NCI-H1092 (cell line): ENCODE results near the gene SLC44A3.

Source experiments
- DNase-seq: peaks from one replicate; lab custom pipeline; 2025; lab: John Stamatoyannopoulos, UW

SLC44A3 gene, protein sequence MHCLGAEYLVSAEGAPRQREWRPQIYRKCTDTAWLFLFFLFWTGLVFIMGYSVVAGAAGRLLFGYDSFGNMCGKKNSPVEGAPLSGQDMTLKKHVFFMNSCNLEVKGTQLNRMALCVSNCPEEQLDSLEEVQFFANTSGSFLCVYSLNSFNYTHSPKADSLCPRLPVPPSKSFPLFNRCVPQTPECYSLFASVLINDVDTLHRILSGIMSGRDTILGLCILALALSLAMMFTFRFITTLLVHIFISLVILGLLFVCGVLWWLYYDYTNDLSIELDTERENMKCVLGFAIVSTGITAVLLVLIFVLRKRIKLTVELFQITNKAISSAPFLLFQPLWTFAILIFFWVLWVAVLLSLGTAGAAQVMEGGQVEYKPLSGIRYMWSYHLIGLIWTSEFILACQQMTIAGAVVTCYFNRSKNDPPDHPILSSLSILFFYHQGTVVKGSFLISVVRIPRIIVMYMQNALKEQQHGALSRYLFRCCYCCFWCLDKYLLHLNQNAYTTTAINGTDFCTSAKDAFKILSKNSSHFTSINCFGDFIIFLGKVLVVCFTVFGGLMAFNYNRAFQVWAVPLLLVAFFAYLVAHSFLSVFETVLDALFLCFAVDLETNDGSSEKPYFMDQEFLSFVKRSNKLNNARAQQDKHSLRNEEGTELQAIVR

DNA sequence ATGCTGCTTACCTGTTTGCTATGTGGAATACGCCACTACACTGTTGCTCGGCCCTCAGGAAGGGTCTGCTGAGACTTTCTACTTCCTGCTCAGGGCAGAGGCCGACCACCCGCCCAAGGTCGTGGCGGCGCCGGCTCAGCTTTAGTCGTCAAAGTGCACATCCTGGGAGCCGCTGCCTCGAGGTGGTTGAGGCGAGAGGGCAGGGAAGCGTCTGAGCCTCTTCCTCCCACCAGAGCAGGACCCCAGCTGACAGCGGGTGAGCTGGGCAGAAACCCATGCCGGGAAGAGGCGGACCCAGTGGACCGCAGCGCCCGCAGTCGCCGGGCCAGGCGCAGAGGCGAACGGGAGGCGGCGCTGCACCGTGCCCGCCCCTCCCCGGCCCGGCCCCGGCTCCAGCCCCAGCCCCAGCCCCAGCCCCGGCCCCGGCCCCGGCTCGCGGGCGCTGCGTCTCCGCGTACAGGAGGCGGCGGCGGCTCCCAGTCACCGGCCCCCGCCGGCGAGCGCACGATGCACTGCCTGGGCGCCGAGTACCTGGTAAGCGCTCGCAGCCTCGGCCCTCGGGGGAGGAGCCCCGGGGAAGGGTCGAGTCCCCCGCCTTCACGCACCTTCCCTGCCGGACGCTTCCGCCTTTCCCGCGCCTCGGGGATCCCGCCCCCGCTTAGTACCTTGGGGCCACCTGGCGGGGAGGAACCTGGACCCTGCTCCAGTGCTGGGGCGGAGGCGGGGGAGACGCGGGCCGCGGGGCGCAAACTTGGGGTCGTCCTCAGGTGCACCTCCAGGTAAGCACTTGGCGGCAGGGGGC, at the start of gene SLC44A3:
Gene SLC44A3 (plus strand): TSS at position 413 of the 802 bp plus-strand sequence. CDS start 95 bp downstream, at position 508.
- DNase-seq: no peak

DNA sequence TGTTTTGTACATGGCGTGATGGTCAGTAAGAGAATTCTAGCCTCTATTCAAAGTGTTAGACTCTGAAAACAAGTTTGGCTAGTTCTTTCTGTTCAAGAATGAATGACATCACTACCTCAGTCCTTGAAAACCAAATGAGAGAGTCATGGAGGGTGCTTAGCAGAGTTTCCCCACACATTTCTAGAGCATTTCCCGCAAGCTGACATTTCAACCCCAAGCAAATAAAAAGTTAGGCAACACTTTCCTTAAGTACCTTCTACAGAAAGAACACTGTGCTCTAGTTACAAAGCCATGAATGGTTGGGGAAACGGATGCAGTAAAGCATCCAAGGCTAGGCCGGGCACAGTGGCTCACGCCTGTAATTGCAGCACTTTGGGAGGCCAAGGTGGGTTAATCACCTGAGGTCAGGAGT, 47.9 kb upstream of the SLC44A3 start:
- DNase-seq: no peak

DNA sequence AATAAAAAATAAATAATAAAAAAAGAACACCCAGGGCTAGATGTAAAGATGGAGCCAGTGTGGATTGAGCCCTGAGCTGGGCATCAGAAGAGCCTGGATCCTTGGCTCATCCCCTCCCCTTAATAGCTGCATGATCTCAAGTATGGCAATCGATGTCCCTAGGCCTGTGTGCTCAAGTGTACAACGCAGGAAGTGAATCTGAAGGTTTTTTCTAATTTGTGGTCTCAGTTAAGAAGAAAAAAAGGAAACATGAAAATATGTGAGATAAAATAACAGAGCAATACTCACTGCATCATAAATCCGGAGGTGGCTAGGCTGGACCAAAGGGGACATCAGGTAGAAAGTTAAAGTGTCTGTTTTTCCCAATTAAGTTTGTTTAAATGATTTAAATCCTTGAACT, 47.3 kb upstream of the SLC44A3 start:
- DNase-seq: no peak

DNA sequence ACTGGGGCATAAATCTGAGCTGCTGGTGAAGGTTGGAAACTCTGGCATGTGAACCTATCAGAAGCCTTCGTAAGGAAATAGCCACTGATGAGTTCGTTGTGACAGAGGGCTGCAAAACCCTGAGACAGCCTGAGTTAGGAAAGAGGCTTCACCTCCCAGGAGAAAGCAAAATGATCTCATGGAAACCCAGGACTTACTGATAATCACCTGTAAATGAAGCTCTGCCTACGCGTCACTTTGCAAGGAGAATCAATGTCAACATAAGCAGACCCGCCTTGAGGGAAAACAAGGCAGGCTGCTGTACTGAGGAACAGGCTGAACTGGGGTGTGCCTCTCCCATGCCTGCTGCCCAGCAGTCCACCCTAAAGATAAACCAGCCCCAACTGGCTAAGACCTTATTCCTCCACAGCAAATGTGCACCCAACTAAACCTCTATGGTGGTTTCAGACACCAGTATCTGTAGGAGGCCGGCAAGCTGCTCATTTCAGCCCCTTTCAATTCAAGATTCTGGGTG, 46.8 kb upstream of the SLC44A3 start:
- no peak for DNase-seq

DNA sequence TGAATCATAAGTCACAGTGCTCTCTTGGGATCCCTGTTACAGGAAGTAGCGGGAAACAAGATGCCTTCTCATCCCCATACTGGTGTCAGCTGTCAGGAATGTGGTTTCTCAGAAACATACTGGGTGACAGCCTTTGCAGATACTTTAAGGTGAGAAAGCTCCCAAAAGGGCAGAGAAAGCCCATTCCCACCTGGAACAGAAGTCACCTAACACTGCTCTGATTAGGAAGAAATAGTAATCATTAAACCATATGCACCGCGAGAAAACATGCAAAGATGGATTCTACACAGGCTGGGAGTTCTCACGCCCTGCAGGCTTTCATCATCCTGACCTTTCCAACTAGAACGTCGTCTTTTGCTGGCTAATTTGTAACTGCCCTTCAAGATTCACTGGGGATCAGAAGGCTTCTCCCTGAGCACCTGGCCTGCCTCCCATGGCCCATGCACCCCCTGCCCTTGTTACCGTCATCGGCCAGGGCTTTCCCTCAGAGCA, 46.2 kb upstream of the SLC44A3 start:
- no peak for DNase-seq

DNA sequence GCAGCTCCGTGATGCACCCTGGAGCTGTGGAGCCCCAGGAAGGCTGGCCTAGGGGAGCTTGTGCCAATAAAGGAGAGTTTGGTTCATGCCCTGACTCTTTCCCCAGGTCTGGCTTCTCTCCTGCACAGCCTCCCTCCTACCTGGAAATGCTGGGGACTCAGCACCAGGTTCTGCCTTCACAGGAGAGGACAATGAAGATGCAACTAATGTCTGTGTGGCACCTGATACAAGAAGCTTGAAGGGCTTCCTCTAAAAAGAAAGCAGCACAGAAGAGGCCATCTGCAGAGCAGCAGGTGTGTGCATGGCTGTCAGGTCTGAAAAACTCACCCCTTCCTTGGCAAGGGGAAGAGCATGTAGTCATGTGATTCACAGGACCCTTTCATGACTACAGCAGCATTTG, 43.7 kb upstream of the SLC44A3 start:
- no peak for DNase-seq

DNA sequence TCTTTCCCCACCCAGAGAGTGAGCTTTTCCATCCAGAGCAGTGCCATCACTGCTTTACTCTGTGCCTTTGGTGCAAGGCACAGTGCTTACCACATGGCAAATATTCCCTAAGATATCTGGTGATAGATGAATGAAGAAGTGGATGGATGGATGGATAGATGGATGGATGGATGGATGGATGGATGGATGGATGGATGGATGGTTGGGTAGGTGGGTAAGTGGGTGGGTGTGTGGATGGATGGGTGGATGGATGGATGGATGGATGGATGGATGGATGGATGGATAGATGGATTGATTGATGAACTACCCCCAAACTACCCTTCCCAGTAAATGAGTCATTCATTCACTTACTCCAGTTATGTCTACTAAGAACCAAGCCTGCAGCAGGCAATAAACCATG, 42.9 kb upstream of the SLC44A3 start:
- no peak for DNase-seq

DNA sequence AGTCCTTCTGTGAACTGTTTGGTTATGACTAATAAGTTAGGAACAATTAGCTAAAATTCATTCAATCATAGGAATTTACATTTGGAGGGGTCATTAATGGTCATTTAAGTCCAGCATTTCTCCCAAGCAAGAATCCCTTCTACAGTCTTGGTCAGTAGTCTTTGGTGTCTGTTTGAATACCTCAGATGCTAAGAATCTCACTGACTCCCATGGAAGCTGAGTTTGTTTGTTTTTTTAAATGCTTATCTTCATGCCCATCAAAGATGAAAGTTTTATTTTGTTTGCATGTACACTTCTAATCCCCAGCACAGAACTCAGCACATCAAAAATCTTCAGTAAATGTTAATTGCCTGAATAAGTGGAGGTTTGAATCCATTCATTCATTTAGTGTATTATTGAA, 41.3 kb upstream of the SLC44A3 start:
- no peak for DNase-seq

DNA sequence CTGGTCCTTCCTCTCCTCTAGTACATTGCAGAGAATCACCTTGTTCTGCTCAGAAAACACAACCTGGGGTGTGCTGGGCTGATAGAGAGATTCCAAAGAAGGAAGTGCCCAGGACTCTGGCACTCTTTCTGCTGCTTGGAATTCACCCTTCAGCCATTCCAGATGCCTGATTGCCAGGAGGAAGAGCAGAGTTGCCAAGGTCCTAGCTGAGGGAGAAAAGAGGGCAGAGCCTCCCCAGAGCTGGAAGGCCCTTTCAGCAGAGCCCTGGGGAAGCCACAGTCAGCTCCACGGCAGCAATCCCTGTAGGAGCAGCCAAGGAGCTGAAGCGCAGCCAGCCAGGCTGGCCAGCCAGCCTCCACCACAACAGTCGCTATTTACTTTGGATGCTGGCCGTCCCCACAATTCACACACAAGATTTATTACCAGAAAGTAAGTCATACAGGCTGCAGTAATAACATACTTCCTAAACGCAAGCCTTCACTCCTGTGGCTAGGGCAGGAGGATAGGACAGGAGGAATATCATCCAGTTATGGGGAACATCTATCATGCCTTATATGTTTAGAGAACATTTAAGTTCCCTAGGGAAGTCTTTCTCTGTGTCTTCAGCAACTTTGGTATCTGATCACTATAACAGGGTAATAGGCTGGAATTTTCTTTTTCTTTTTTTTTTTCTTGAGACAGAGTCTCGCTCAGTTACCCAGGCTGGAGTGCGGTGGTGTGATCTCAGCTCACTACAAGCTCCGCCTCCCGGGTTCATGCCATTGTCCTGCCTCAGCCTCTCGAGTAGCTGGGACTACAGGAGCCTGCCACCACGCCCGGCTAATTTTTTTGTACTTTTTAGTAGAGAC, 36.6 kb upstream of the SLC44A3 start:
- DNase-seq: peak; percentile 24

DNA sequence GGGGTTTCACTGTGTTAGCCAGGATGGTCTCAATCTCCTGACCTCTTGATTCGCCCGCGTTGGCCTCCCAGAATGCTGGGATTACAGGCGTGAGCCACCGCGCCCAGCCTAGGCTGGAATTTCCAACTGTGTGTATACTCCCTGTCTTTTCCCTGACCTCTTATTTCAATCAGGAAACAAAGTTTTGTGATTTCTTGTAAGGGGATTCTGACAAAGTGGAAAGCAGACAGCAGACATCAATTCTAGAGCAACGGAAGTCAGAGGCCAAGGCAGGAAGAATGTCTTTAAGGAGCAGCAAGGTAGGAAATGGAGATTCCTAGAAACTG, 36.0 kb upstream of the SLC44A3 start:
- no peak for DNase-seq

DNA sequence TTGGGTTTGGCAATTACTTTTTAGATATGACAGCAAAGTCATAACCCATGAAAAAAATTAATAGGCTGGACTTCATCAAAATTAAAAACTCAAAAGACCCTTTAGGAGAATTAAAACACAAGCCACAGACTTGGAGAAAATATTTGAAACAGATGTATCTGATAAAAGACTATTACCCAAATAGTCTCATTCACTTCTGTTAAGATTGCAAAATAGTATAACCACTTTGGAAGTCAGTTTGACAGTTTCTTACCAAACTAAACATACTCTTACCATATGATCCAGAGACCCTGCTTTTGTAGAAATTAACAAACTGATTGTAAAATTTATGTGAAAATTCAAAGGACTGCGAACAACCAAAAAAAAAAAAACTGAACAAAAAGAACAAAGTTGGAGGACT, 32.5 kb upstream of the SLC44A3 start:
- DNase-seq: no peak

DNA sequence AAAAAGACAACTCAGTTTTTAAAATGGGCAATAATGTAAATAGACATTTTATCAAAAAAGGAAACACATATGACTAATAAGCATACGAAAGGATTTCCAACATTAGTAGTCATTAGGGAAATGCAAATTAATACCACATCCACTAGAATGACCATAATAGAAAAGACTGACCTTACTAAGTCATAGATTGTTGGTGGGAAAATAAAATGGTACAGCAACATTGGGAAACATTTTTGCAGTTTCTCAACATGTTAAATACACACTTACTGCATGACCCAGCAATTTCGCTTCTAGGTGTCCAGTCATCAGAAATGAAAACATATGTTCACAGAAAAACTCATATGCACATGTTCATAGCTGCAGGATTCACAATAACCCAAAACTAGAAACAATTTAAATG, 29.9 kb upstream of the SLC44A3 start:
- no peak for DNase-seq

DNA sequence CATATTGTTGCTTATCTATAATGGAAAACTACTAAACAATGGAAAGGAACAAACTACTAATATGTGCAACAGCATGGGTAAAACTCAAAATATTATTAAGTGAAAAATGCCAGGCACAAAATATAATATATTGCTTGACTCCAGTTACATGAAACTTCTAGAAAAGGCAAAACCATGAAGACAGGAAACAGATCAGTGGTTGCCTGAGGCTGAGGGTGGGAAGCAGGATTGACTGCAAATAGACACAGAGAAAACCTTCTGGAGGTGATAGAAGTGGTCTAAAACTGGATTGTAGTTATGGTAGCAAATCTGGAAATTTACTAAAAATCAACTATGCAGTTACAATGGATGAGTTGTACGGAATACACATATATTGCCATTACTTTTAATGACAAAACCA, 29.5 kb upstream of the SLC44A3 start:
- no peak for DNase-seq

DNA sequence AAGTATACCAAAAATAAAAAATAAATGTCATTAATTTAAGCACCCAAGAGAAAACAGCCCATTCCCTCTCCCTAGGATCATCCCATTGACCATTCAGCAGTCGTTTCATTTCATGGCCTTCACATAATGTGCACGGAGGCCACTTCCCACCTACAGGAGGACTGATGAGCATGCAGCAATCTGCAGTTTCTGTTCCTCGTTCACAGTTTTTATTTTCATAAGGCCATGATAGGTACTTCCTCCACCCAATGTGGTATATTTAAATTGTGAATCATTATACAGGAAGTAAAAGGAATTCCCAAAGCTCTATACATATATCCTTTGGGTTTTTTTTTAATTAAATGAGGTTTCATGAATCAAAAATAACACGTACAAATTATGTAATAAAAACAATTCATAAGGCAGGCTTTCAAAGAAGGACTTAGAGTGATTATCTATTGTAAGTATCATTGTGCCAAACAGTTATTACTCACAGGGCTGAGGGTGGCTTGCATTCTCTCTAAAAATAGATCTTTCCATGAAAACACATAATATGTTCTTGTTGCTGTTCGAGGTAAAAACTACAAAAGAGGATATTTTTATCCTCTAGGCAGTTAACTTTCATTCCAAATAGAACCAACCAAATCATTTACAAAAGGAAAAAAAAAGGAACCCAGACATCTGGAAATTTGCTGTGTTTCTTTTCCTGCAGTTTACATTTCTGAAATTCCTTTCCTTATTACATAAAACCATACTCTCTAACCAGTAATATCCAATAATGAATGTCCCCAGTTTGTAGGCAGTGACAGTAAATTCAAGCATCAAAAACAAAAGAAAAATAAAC, 27.5 kb upstream of the SLC44A3 start:
- DNase-seq: no peak

DNA sequence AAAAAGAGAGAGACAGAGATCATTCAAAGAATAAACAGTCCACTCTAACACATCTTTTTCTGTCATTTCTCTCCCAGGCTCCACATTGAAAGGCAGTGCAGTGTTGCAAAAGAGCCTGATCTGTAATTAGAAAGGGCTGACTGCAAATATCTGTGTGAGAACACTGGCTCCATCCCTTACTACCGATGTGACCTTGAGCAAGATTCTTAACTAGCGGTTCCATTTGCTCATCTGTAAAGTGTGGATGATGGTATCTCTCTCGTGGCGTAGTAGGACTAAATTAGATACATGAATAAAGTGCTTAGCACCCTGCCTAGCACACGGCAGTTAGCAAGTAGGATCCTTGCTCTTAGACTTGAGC, 26.9 kb upstream of the SLC44A3 start:
- DNase-seq: no peak

DNA sequence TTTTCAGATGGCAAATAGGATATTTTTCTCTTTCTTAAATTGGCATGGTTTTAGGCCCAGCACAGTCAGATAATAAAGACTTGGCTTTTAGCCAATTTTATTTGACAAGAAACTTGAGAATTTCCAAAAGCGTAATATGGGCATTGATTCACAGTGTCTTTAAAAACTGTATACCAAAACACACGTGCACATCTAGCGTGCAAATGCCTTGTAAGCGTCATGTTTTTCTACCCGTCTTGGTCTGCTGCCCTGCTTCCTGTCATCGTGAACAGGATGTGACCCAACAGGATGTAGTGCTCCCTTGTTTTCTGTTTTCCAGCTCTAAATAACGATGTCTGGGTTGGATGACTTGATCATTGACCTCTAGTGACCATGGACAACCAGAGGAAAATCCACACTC, 24.7 kb upstream of the SLC44A3 start:
- no peak for DNase-seq

DNA sequence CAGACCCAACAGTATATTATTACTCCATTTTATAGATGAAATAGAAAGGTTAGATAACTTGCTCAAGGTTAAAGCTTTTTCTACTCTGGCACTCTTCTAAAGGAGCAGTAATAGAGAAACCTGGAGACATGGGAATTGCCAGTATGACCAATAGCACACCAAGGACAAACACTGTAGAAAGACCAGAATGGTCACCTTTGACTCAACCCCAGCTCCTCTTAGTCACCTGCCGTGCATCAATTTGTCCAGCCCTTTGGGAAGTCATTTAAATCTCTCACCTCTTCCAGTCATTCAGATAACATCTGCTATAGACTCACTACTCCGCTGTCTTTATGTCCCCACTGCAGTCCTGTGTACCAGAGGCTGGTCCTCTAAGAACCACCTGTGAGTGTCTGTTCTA, 23.9 kb upstream of the SLC44A3 start:
- no peak for DNase-seq

DNA sequence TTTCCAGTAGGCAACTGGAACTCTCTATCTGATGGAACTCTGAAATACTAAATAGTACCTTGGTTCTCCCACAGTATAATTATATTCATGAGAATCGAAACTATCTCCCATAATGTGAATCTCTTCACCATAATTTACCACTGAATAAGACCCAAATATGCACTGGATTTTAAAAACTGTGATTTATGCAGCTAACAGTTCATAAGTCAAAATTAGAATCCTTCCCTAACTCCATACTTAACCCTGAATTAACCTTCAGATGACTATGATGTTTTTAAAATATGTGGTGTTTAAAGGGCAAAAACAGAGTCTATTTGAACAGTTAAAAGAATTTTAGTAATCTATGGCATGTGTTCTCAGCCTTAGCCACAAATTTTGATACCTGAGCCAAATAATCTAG, 22.9 kb upstream of the SLC44A3 start:
- DNase-seq: no peak

DNA sequence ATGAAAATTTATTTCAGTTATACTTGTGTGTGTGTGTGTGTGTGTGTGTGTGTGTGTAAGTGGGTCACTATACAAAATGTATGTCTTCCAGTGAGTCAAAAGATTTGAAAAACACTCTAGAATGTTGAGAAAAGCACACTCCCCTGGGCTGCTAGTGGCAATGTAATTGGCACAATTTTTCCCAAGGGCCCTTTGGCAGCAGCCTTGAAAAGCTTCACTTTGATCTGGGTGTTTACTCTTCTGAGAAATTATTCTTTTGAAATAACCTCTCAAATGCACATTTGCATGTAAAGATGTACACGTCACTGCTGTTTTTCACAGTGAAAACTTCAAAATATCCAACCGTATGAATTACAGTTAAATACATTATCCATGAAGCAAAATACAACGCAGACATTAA, 22.1 kb upstream of the SLC44A3 start:
- DNase-seq: no peak

DNA sequence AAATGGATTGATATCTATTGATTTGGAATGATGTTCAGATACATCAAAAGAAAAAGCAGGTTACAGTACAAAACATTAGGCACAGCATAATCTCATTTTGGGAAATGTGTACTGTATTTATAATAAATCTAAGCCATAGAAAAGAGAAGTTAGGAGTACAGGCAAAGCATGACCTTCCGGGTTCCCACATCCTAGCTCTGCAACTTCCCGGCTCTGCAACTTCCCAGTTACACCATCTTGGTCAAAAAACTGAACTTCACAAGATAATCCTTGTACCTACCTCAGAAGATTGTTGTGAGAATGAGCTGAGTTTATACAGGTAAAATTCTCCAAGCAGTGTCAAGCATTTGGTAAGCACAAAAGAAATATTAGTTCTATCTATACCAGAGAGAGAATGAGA, 21.7 kb upstream of the SLC44A3 start:
- no peak for DNase-seq

DNA sequence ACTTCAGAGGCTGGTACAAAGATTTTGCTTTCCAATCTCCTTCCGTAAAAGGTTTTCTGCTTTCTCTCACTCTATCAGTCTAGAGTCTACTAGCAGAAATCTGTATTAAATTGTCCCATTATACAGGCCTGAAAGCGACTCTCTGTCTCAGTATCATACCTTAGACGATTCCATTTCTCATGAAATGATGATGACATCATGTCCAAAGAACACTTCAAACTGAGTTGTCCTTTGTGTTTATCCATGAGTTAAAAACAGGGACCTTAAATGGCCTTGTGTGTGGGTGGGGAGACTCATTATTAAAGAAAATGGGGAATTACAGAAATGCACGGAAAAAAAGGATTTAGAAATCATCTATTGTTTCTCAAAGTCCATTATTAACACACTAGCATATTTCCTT, 21.0 kb upstream of the SLC44A3 start:
- no peak for DNase-seq
